GM23338 (cell line): Measurements from ENCODE around the gene ZYG11B.

Experiments
- CREB1 ChIP-seq: fragments of 250-450 bp; sonication (Bioruptor Pico); IDR thresholded peaks from 2 replicates; pipeline ENCODE4 v1.5.0; 2020; ENCODE audit warnings: low read depth, mild to moderate bottlenecking, moderate library complexity
- CTCF ChIP-seq, 2 experiments: fragments of 200-600 bp in 1 of 2; sonication (generic) in 1 of 2; conservative IDR thresholded peaks; 2 replicates each; pipeline versions ENCODE4 v1.5.1 to v1.6.1; 2016 to 2017; ENCODE audit warnings: antibody characterized with exemption in 2 of 2, low read depth in 2 of 2, mild to moderate bottlenecking in 2 of 2, moderate library complexity in 1 of 2
- EZH2 ChIP-seq: fragments of 200-600 bp; sonication (generic); IDR thresholded peaks from one replicate; pipeline ENCODE4 v1.8.0; 2017; ENCODE audit warnings: antibody characterized with exemption, mild to moderate bottlenecking, low read depth; ENCODE audit not compliant: unreplicated experiment
- EZH2phosphoT487 ChIP-seq: fragments of 200-600 bp; sonication (generic); IDR thresholded peaks from one replicate; pipeline ENCODE4 v1.8.1; 2018; ENCODE audit warnings: antibody characterized with exemption; ENCODE audit not compliant: unreplicated experiment
- JUNB ChIP-seq: IDR thresholded peaks from one replicate; pipeline ENCODE4 v1.6.1; 2016; ENCODE audit warnings: antibody characterized with exemption; ENCODE audit not compliant: unreplicated experiment
- POLR2AphosphoS5 ChIP-seq: IDR thresholded peaks from 2 replicates; pipeline ENCODE4 v1.6.1; 2016; ENCODE audit warnings: antibody characterized with exemption, low read depth
- REST ChIP-seq: IDR thresholded peaks from one replicate; pipeline ENCODE4 v1.6.1; 2018; ENCODE audit warnings: antibody characterized with exemption; ENCODE audit not compliant: unreplicated experiment
- ZNF114 ChIP-seq: fragments of 250-450 bp; sonication (Bioruptor Pico); IDR thresholded peaks from 2 replicates; pipeline ENCODE4 v1.5.0; 2020; ENCODE audit warnings: mild to moderate bottlenecking, moderate library complexity

- TF ChIP-seq EZH2 (no peak), CTCF (conservative IDR thresholded peaks at IDR 0.05; ENCODE audit: low read depth in 2 of 2) (no peak), POLR2AphosphoS5 (no peak), EZH2phosphoT487 (no peak), REST (no peak), CREB1 (CRISPR knock-in tag) (no peak), ZNF114 (CRISPR knock-in tag) (no peak), JUNB (no peak)
Measured at GRCh38 chr1:52706136-52706670, 20.1 kb upstream of the ZYG11B start.
